AG10803 (cell line): Measurements from ENCODE around the gene RNF166.

Experiments
- DNase-seq: peaks from one replicate; pipeline ENCODE4 v3.0.0; 2010; ENCODE audit warnings: low read depth
- H3K4me3 ChIP-seq: 2 replicates; pipeline ENCODE4 v1.5.1; 2011; ENCODE audit warnings: mild to moderate bottlenecking, low read length, control low read depth
- TF ChIP-seq, protein P1 (sequence below): conservative IDR thresholded peaks from 2 replicates; pipeline ENCODE4 v1.5.1; 2011; ENCODE audit warnings: mild to moderate bottlenecking, low read length, control low read depth, inconsistent platforms

The RNF166 gene

DNA sequence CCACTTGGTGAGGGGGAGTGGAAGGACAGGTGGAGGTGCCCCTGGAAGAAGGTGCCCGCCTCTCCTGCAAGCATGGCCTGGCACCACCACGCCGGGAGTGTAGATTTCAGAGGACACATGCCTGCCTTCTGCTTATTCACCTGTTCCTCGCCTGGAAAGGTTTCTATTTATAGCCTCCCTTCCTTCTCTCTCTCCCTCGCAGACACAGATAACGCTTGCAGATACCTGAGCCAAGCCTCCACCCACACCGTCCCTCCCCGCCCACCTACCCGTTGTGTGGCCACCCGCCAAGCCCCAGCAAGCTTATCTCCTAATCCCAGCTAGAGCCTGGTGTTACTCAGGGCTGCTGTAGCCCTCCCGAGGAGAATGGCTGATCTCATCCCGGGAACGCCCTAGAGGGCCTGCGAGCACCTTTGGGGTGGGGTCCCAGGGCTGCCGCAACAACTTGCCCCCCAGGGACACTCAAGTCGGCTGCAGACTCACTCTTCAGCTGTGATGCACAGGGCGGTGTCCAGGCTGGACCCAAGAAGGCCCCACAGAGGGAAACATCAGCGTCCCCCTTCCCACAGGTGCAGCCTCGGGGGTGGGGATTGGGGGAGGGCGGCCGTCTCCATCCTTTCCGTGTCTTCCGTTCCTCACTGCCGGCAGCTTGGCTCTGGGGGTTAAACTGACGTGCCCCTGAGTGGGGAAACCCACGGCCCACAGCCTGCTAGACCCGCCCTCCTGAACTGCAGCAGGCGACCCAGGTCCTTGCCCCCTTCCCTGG lies 18.0 kb downstream of the RNF166 start:
- DNase-seq: no peak
- no peak overlapping the region for H3K4me3 ChIP-seq

GRCh38 chr16:88687676-88688012 lies 18.6 kb downstream of the RNF166 start:
- H3K4me3 ChIP-seq: no peak overlapping the region
- TF ChIP-seq, protein P1, sequence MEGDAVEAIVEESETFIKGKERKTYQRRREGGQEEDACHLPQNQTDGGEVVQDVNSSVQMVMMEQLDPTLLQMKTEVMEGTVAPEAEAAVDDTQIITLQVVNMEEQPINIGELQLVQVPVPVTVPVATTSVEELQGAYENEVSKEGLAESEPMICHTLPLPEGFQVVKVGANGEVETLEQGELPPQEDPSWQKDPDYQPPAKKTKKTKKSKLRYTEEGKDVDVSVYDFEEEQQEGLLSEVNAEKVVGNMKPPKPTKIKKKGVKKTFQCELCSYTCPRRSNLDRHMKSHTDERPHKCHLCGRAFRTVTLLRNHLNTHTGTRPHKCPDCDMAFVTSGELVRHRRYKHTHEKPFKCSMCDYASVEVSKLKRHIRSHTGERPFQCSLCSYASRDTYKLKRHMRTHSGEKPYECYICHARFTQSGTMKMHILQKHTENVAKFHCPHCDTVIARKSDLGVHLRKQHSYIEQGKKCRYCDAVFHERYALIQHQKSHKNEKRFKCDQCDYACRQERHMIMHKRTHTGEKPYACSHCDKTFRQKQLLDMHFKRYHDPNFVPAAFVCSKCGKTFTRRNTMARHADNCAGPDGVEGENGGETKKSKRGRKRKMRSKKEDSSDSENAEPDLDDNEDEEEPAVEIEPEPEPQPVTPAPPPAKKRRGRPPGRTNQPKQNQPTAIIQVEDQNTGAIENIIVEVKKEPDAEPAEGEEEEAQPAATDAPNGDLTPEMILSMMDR: no peak
- DNase-seq: no peak

More for the DNA sequence above, 18.0 kb downstream of the RNF166 start:
- TF ChIP-seq, protein P1: no peak

- DNase-seq: no peak
- H3K4me3 ChIP-seq: no peak overlapping the region
- TF ChIP-seq, protein P1: no peak
Observed at GRCh38 chr16:88687254-88687576, 19.0 kb downstream of the RNF166 start.

- DNase-seq: no peak
- TF ChIP-seq, protein P1: no peak
- H3K4me3 ChIP-seq: peak within 1 kb of the TSS; percentile 43
Observed at GRCh38 chr16:88686439-88687253, 19.6 kb downstream of the RNF166 start, which contains the start of gene SNAI3. SNAI3 (minus strand) TSS chr16:88686507; CDS start chr16:88686406, 101 bp downstream.

DNA sequence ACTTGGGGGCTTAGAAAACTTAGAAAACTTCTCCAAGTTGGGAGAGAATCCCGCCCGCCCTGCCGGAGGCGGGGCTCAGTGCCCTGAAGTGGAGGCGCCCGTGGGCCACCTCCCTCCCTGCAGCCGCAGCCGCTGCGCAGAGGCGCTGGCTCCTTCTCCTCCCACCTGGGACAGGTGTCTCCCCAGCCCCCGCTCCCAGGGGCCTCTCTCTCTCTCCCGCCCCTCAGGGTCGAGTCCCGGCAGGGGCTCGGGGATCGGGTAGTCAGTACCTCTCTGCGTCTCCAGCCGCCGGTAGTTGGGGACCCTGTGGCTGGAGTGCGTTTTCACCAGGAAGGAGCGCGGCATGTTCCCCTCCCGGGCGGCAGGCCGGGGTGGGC lies 20.2 kb downstream of the RNF166 start:
- H3K4me3 ChIP-seq: peak overlapping the region; percentile 43
- TF ChIP-seq, protein P1: no peak
- no peak for DNase-seq

DNA sequence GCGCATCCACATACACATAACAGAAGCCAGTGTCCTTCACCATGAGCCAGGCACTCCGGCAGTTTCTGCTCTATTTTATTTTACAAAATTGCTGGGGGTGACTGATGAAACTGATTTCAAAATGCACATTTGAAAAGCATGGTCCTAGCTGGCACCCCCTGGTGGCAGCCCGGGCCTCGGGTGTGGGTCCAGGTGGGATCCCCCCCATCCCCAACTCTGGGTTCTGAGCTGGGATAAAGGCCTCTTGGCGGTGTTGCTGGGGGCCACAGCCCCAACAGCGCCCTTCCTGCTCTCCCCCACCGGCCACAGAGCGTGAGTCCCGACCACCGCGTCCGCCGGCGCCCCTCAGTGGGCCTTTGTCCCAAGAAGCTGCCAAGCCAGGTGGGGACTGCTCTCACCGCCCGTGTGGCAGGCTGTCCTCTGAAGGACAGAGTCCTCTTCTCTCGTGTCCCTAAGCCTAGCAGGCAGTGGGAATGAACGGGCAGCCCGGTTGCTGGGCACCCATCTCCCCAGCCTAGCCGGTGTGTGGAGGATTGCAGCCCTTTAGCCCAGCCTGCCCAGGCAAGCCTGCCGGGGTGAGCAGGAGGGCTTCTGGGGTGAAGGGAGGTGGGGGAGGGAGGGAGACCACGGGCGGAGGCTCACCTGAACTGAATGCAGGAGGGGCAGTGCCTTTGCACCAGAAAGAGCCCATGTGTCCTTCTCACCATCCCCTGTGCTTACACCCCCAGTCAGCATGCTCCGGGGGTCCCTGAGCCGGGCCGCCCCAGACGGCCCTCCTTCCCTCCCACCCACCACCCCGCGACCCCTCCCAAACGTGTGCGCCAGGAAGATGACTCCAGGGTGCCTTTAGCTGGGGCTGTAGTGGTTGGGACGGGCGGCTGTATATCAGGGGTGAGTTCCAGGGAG lies 20.8 kb downstream of the RNF166 start:
- TF ChIP-seq, protein P1: peak; percentile 69
- peak; percentile 51 for DNase-seq
- no peak overlapping the region; the same call in 1 of the 2 replicates for H3K4me3 ChIP-seq
